GM23338 (cell line): ENCODE data around the gene HES7. TPM values are rescaled to one million over a fixed set of nuclear protein-coding genes. Genes with fewer than 3 reads are reported as not detected.

Experiments used
- ATAC-seq: fragments of 200-7000 bp; cut with Tn5 transposase; 3 replicates; pipeline ENCODE4 v1.9.1; 2020
- DNase-seq: peaks from one replicate; pipeline ENCODE4 v3.0.0-alpha.2; 2015; ENCODE audit warnings: low spot score
- H2AFZ ChIP-seq: fragments of 200-600 bp; sonication (generic); 2 replicates; pipeline ENCODE4 v1.8.0; 2016; ENCODE audit warnings: antibody characterized with exemption, mild to moderate bottlenecking, moderate library complexity
- H3F3A ChIP-seq: fragments of 200-600 bp; sonication (generic); replicated peaks from 2 replicates; pipeline ENCODE4 v1.8.0; 2017; ENCODE audit warnings: antibody characterized with exemption, mixed run types, low read depth
- H3K27ac ChIP-seq: fragments of 200-600 bp; sonication (generic); 2 replicates; pipeline ENCODE4 v1.6.1; 2016; ENCODE audit warnings: low read depth
- H3K27me3 ChIP-seq: fragments of 200-600 bp; sonication (generic); 2 replicates; pipeline ENCODE4 v1.8.0; 2016; ENCODE audit warnings: mild to moderate bottlenecking, mixed run types, moderate library complexity; ENCODE audit not compliant: insufficient read depth
- H3K36me3 ChIP-seq: fragments of 200-600 bp; sonication (generic); 2 replicates; pipeline ENCODE4 v1.8.0; 2016; ENCODE audit warnings: mild to moderate bottlenecking; ENCODE audit not compliant: insufficient read depth
- H3K4me1 ChIP-seq: fragments of 200-600 bp; sonication (generic); 2 replicates; pipeline ENCODE4 v1.8.0; 2016; ENCODE audit warnings: mild to moderate bottlenecking, moderate library complexity; ENCODE audit not compliant: insufficient read depth
- H3K4me2 ChIP-seq: fragments of 200-600 bp; sonication (generic); 2 replicates; pipeline ENCODE4 v1.7.1; 2017; ENCODE audit warnings: mixed run types
- H3K4me3 ChIP-seq: fragments of 200-600 bp; sonication (generic); 2 replicates; pipeline ENCODE4 v1.6.1; 2016; ENCODE audit warnings: mixed run types
- H3K79me2 ChIP-seq: fragments of 200-600 bp; sonication (generic); replicated peaks from 2 replicates; pipeline ENCODE4 v1.8.0; 2017; ENCODE audit warnings: mild to moderate bottlenecking; ENCODE audit not compliant: insufficient read depth
- H3K9me2 ChIP-seq: fragments of 200-600 bp; sonication (generic); 2 replicates; pipeline ENCODE4 v1.8.0; 2017; ENCODE audit not compliant: insufficient read depth
- H4K20me1 ChIP-seq: fragments of 200-600 bp; sonication (generic); replicated peaks from 2 replicates; pipeline ENCODE4 v1.8.0; 2017; ENCODE audit warnings: mild to moderate bottlenecking; ENCODE audit not compliant: insufficient read depth
- H3K27ac Mint-ChIP-seq: 2 replicates; pipeline ENCODE4 v1.8.0; 2020; ENCODE audit warnings: inconsistent platforms, mild to moderate bottlenecking, moderate library complexity, mixed read lengths
- H3K27me3 Mint-ChIP-seq: 3 replicates; pipeline ENCODE4 v1.8.0; 2022; ENCODE audit warnings: low read depth, mild to moderate bottlenecking, moderate library complexity, mixed read lengths, inconsistent platforms; ENCODE audit not compliant: insufficient read depth, poor library complexity
- H3K36me3 Mint-ChIP-seq: 3 replicates; pipeline ENCODE4 v1.8.0; 2021; ENCODE audit warnings: low read depth, mild to moderate bottlenecking, inconsistent platforms, moderate library complexity, mixed read lengths
- H3K4me1 Mint-ChIP-seq: 3 replicates; pipeline ENCODE4 v1.8.0; 2020; ENCODE audit warnings: mild to moderate bottlenecking, inconsistent platforms, mixed read lengths
- H3K4me3 Mint-ChIP-seq: 3 replicates; pipeline ENCODE4 v1.8.0; 2021; ENCODE audit warnings: moderate library complexity, mild to moderate bottlenecking, inconsistent platforms, mixed read lengths
- H3K9me3 Mint-ChIP-seq: 3 replicates; pipeline ENCODE4 v1.8.0; 2020; ENCODE audit warnings: moderate library complexity, mild to moderate bottlenecking, inconsistent platforms, mixed read lengths
- EZH2 ChIP-seq: fragments of 200-600 bp; sonication (generic); IDR thresholded peaks from one replicate; pipeline ENCODE4 v1.8.0; 2017; ENCODE audit warnings: antibody characterized with exemption, mild to moderate bottlenecking, low read depth; ENCODE audit not compliant: unreplicated experiment
- NANOG ChIP-seq: IDR thresholded peaks from 2 replicates; pipeline ENCODE4 v1.6.1; 2016; ENCODE audit warnings: antibody characterized with exemption, borderline replicate concordance
- REST ChIP-seq: IDR thresholded peaks from one replicate; pipeline ENCODE4 v1.6.1; 2018; ENCODE audit warnings: antibody characterized with exemption; ENCODE audit not compliant: unreplicated experiment
- STAT1 ChIP-seq: IDR thresholded peaks from one replicate; pipeline ENCODE4 v1.6.1; 2016; ENCODE audit warnings: antibody characterized with exemption; ENCODE audit not compliant: unreplicated experiment
- ZNF114 ChIP-seq: fragments of 250-450 bp; sonication (Bioruptor Pico); IDR thresholded peaks from 2 replicates; pipeline ENCODE4 v1.5.0; 2020; ENCODE audit warnings: mild to moderate bottlenecking, moderate library complexity
- ZNF331 ChIP-seq: fragments of 250-450 bp; sonication (Bioruptor Pico); IDR thresholded peaks from 2 replicates; pipeline ENCODE4 v1.5.0; 2020; ENCODE audit warnings: low read depth, mild to moderate bottlenecking, moderate library complexity
- ZNF462 ChIP-seq: fragments of 250-450 bp; sonication (Bioruptor Pico); IDR thresholded peaks from 2 replicates; pipeline ENCODE4 v1.5.0; 2020; ENCODE audit warnings: mild to moderate bottlenecking, moderate library complexity
- polyA plus RNA-seq: library from polyadenylated mRNA; unstranded; fragments of >200 nt; fragmentation: Nextera tagmentation; extraction: Ambion mirVana; gene quantifications from 2 replicates; pipeline ENCODE4 v1.2.1, GENCODE V29; 2016
- total RNA-seq: library from RNA; depleted of rRNA; stranded (reverse); fragments of >200 nt; shearing (Covaris generic); gene quantifications from 2 replicates; pipeline ENCODE4 v1.2.3, GENCODE V29; 2014
- TF ChIP-seq, protein P1 (sequence below): IDR thresholded peaks from 2 replicates; pipeline ENCODE4 v1.6.1; 2016; ENCODE audit warnings: antibody characterized with exemption
- TF ChIP-seq, protein P2 (sequence below), 2 experiments: fragments of 200-600 bp in 1 of 2; sonication (generic) in 1 of 2; conservative IDR thresholded peaks; 2 replicates each; pipeline versions ENCODE4 v1.5.1 to v1.6.1; 2016 to 2017; ENCODE audit warnings: antibody characterized with exemption in 2 of 2, low read depth in 2 of 2, mild to moderate bottlenecking in 2 of 2, moderate library complexity in 1 of 2

HES7 gene
- total and polyA plus RNA-seq, 2 experiments from 2014 or later = 0.14 TPM; not detected in 1

- H2AFZ ChIP-seq = no peak overlapping the region
- H4K20me1 ChIP-seq = no peaks in the 10 kb centered on the region
- DNase-seq = no peak
- H3F3A ChIP-seq = no peaks in the 10 kb centered on the region
- Mint-ChIP-seq H3K27ac (no peak overlapping the region), H3K36me3 (no peaks in the 10 kb centered on the region), H3K4me3 (no peak overlapping the region; the same call in 2 of the 3 replicates), H3K27me3 (peaks cover 1% of the 10 kb centered on the region), H3K9me3 (no peaks in the 10 kb centered on the region), H3K4me1 (peaks cover 4% of the 10 kb centered on the region; the same call in 1 of the 3 replicates)
- H3K27me3 ChIP-seq = no peaks in the 10 kb centered on the region
- no peak for ATAC-seq
- TF ChIP-seq ZNF462 (CRISPR knock-in tag) = no peak
- TF ChIP-seq ZNF331 (CRISPR knock-in tag) = no peak
- no peak for TF ChIP-seq STAT1
- TF ChIP-seq, protein P1, sequence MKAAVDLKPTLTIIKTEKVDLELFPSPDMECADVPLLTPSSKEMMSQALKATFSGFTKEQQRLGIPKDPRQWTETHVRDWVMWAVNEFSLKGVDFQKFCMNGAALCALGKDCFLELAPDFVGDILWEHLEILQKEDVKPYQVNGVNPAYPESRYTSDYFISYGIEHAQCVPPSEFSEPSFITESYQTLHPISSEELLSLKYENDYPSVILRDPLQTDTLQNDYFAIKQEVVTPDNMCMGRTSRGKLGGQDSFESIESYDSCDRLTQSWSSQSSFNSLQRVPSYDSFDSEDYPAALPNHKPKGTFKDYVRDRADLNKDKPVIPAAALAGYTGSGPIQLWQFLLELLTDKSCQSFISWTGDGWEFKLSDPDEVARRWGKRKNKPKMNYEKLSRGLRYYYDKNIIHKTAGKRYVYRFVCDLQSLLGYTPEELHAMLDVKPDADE = no peak
- no peak for TF ChIP-seq NANOG
- TF ChIP-seq, protein P2, sequence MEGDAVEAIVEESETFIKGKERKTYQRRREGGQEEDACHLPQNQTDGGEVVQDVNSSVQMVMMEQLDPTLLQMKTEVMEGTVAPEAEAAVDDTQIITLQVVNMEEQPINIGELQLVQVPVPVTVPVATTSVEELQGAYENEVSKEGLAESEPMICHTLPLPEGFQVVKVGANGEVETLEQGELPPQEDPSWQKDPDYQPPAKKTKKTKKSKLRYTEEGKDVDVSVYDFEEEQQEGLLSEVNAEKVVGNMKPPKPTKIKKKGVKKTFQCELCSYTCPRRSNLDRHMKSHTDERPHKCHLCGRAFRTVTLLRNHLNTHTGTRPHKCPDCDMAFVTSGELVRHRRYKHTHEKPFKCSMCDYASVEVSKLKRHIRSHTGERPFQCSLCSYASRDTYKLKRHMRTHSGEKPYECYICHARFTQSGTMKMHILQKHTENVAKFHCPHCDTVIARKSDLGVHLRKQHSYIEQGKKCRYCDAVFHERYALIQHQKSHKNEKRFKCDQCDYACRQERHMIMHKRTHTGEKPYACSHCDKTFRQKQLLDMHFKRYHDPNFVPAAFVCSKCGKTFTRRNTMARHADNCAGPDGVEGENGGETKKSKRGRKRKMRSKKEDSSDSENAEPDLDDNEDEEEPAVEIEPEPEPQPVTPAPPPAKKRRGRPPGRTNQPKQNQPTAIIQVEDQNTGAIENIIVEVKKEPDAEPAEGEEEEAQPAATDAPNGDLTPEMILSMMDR (conservative IDR thresholded peaks at IDR 0.05; ENCODE audit: low read depth in 2 of 2) = no peak
- no peak for TF ChIP-seq EZH2
- no peak for TF ChIP-seq ZNF114 (CRISPR knock-in tag)
- TF ChIP-seq REST = no peak
- no peak overlapping the region for H3K27ac ChIP-seq
- H3K4me2 ChIP-seq = no peak overlapping the region
- H3K4me3 ChIP-seq = no peak overlapping the region
- no peaks in the 10 kb centered on the region for H3K36me3 ChIP-seq
- H3K4me1 ChIP-seq = no peaks in the 10 kb centered on the region
- no peaks in the 10 kb centered on the region for H3K9me2 ChIP-seq
- H3K79me2 ChIP-seq = no peaks in the 10 kb centered on the region
These were observed 27.4 kb downstream of the HES7 start for GRCh38 chr17:8096541-8096940.
